Measurements from ENCODE around the gene ALOX12.

- TF ChIP-seq CTCF (IDR thresholded peaks at IDR 0.05) = no peak
- no peak for TF ChIP-seq POLR2AphosphoS5 (IDR thresholded peaks at IDR 0.05)
- TF ChIP-seq POLR2A (IDR thresholded peaks at IDR 0.05) = no peak
- no peak for TF ChIP-seq EP300 (IDR thresholded peaks at IDR 0.05; ENCODE audit: low read depth)
Measured at GRCh38 chr17:6994666-6995256, 1.1 kb upstream of the ALOX12 start.
